HG03175 (cell line): ENCODE results near the gene BCAS3.
"Not testable (repeated sequence)": the region's sequence is repeated elsewhere in the genome, so short reads cannot be mapped to it uniquely, and the experiment has no call there.

Experiments used
- ATAC-seq: cut with Tn5 transposase; IDR thresholded peaks from one replicate; pipeline ENCODE4 v1.9.1; 2021; ENCODE audit warnings: mild to moderate bottlenecking, moderate library complexity; ENCODE audit not compliant: unreplicated experiment

The BCAS3 gene

GRCh38 chr17:60971515-60972369 is 294.1 kb downstream of the BCAS3 start:
- no peak for ATAC-seq

- ATAC-seq: not testable (repeated sequence)
Measured at GRCh38 chr17:60976861-60977260, 299.2 kb downstream of the BCAS3 start.

GRCh38 chr17:60989379-60989778 is 311.7 kb downstream of the BCAS3 start:
- no peak for ATAC-seq

- no peak for ATAC-seq
Measured at GRCh38 chr17:60989846-60990245, 312.2 kb downstream of the BCAS3 start.

GRCh38 chr17:60993497-60993896 is 315.8 kb downstream of the BCAS3 start:
- no peak for ATAC-seq

GRCh38 chr17:60995680-60996079 is 318.0 kb downstream of the BCAS3 start:
- no peak for ATAC-seq

GRCh38 chr17:61000911-61001310 is 323.3 kb downstream of the BCAS3 start:
- ATAC-seq: no peak

- ATAC-seq: no peak
Measured at GRCh38 chr17:61002316-61002736, 324.7 kb downstream of the BCAS3 start.

GRCh38 chr17:61005358-61005757 is 327.7 kb downstream of the BCAS3 start:
- ATAC-seq: no peak

- ATAC-seq: not testable (repeated sequence)
Measured at GRCh38 chr17:61005958-61006357, 328.3 kb downstream of the BCAS3 start.

GRCh38 chr17:61007980-61008379 is 330.3 kb downstream of the BCAS3 start:
- ATAC-seq: no peak

GRCh38 chr17:61009663-61010062 is 332.0 kb downstream of the BCAS3 start:
- peak; percentile 52 for ATAC-seq

- ATAC-seq: no peak
Measured at GRCh38 chr17:61010661-61011170, 333.1 kb downstream of the BCAS3 start.

- ATAC-seq: no peak
Measured at GRCh38 chr17:61011251-61011650, 333.6 kb downstream of the BCAS3 start.

GRCh38 chr17:61015966-61016365 is 338.3 kb downstream of the BCAS3 start:
- no peak for ATAC-seq

- ATAC-seq: no peak
Measured at GRCh38 chr17:61017317-61018006, 339.8 kb downstream of the BCAS3 start.

- ATAC-seq: no peak
Measured at GRCh38 chr17:61018938-61019337, 341.3 kb downstream of the BCAS3 start.

- ATAC-seq: no peak
Measured at GRCh38 chr17:61023996-61024395, 346.3 kb downstream of the BCAS3 start.

GRCh38 chr17:61026818-61027217 is 349.2 kb downstream of the BCAS3 start:
- no peak for ATAC-seq

GRCh38 chr17:61029181-61029580 is 351.5 kb downstream of the BCAS3 start:
- ATAC-seq: no peak

GRCh38 chr17:61040666-61041065 is 363.0 kb downstream of the BCAS3 start:
- ATAC-seq: no peak

- ATAC-seq: not testable (repeated sequence)
Measured at GRCh38 chr17:61042348-61042747, 364.7 kb downstream of the BCAS3 start.
